GM18508 (cell line): ENCODE results near the gene GTF2B.
"Not testable (repeated sequence)": the region's sequence is repeated elsewhere in the genome, so short reads cannot be mapped to it uniquely, and the experiment has no call there.

ENCODE experiments used
- ATAC-seq: cut with Tn5 transposase; IDR thresholded peaks from one replicate; pipeline ENCODE4 v1.9.1; 2021; ENCODE audit warnings: moderate number of reproducible peaks; ENCODE audit not compliant: insufficient read depth, unreplicated experiment

The GTF2B gene

GRCh38 chr1:88888750-88889149 is 2.6 kb downstream of the GTF2B start:
- ATAC-seq, result no peak

- no peak for ATAC-seq
Measured at GRCh38 chr1:88885933-88886332, 5.4 kb downstream of the GTF2B start.

GRCh38 chr1:88883156-88883555 is 8.2 kb downstream of the GTF2B start:
- no peak for ATAC-seq

- ATAC-seq, result not testable (repeated sequence)
Measured at GRCh38 chr1:88880717-88881116, 10.7 kb downstream of the GTF2B start.

GRCh38 chr1:88878731-88879130 is 12.6 kb downstream of the GTF2B start:
- no peak for ATAC-seq

- ATAC-seq, result no peak
Measured at GRCh38 chr1:88877911-88878310, 13.5 kb downstream of the GTF2B start.

GRCh38 chr1:88877382-88877825 is 14.0 kb downstream of the GTF2B start:
- ATAC-seq, result no peak

GRCh38 chr1:88876573-88877365 is 14.6 kb downstream of the GTF2B start:
- ATAC-seq, result no peak

- ATAC-seq, result no peak
Measured at GRCh38 chr1:88875595-88875994, 15.8 kb downstream of the GTF2B start.

GRCh38 chr1:88873737-88874349 is 17.5 kb downstream of the GTF2B start:
- ATAC-seq, result no peak

- ATAC-seq, result not testable (repeated sequence)
Measured at GRCh38 chr1:88869644-88870043, 21.7 kb downstream of the GTF2B start.

GRCh38 chr1:88867743-88868521 is 23.4 kb downstream of the GTF2B start:
- no peak for ATAC-seq

- no peak for ATAC-seq
Measured at GRCh38 chr1:88851303-88852063, 39.9 kb downstream of the GTF2B start.

- no peak for ATAC-seq
Measured at GRCh38 chr1:88847643-88848042, 43.7 kb downstream of the GTF2B start.

GRCh38 chr1:88825721-88826120 is 65.6 kb downstream of the GTF2B start:
- ATAC-seq, result no peak

GRCh38 chr1:88819642-88820041 is 71.7 kb downstream of the GTF2B start:
- ATAC-seq, result not testable (repeated sequence)

GRCh38 chr1:88813471-88813870 is 77.9 kb downstream of the GTF2B start:
- no peak for ATAC-seq

GRCh38 chr1:88812366-88812765 is 79.0 kb downstream of the GTF2B start:
- no peak for ATAC-seq

GRCh38 chr1:88803444-88803843 is 87.9 kb downstream of the GTF2B start:
- no peak for ATAC-seq

GRCh38 chr1:88802950-88803349 is 88.4 kb downstream of the GTF2B start:
- no peak for ATAC-seq
